ENCODE data around the gene RING1.

RING1 gene

DNA sequence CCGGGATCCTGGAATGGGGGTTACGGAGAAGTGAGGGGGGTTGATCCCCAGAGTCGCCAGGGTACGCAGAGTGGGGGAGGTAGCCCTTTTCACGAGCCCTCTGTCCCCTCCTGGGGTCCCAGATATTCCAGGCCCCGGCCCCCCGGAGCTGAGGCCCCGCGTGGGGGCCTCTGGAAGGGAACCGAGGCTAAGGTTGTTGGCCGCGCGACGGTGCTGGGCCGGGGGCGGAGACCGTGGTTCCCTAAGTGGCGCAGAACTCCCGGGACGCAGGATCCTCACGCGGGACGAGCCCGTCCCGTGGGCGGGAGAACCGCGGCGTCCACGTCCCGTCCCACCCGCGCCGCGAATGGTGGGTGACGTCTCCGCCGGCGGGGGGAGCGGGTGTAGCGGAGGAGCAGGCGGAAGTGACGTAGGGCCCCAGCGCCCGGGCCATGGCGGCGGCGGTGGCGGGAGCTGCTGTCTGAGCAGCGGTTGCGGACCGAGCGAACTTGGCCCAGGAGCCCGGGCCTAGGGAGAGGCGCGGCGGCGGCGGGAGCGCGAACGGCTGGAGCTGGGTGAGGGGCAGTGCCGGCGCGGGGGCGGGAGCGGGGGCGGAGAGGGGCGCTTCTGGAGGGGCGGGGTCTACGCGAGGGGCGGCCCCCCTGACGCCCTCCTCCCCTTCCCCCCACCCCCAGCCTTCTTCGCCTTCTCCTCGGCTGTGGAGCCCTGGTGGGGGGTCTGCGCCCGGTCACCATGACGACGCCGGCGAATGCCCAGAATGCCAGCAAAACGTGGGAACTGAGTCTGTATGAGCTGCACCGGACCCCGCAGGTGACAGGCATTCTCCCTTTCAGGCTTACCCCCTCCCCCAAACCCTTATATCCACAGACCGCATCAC is at the start of gene RING1:
Gene RING1, plus strand, starts transcription at position 410 of the 877 bp plus-strand sequence. Its CDS starts 323 bp downstream, at position 733.
- DNase-seq (ENCODE audit: low read depth), result no peak

- DNase-seq (ENCODE audit: low read depth), result no peak
Measured at GRCh38 chr6:33160096-33160495, 48.2 kb upstream of the RING1 start.

DNA sequence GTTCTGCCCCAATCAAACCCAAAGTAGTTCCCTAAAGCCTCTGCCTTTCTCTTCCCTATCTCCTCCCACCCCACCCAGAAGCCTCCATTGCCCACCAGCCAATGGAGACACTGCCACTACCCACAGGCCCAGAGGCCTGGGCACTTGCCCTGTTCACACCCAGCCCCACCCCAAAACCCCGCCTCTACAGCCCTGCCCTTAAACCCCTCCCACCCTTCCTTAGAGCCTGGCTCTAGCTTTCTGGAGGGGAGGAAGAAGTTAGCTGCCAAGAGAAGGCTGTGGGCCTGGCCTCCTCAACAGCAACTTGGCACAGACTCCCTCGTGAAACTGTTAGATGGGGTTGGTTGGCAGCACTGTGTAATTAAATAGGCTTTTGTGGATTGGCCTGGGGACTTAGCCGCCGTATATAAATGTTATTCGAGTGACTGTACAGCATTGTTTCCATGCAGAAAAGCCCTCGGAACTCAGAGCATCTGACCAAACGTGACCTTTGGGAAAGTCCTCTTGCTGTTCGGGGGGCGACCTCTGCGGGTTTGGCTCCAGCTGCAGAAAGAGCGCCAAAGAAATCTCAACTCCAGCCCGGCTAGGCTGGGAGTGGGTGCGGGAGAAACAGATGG is 47.5 kb upstream of the RING1 start:
- DNase-seq (ENCODE audit: low read depth), result peak; percentile 80

GRCh38 chr6:33161354-33162331 is 46.7 kb upstream of the RING1 start:
- DNase-seq (ENCODE audit: low read depth), result peak; percentile 23

- DNase-seq (ENCODE audit: low read depth), result no peak
Measured at GRCh38 chr6:33163540-33163939, 44.8 kb upstream of the RING1 start.

DNA sequence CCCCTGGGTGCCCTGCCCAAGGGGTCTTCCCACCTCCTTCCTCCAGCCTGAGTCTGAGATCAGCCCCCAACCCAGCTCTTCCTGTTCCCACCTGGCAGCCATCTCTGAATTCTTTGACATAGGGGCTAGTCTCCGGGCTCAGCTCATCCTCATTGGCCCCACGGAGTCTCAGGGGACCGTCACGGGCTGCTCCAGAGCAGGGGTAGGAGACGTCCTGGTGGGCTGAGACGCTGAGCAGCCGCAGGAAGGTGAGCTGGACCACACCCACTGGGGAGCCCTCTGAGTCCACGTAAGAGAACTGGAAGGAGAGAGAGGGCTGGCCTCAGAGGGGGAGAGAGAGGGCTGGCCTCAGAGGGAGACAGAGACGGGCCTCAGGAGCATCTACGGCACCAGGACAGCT is 44.1 kb upstream of the RING1 start:
- no peak for DNase-seq (ENCODE audit: low read depth)

DNA sequence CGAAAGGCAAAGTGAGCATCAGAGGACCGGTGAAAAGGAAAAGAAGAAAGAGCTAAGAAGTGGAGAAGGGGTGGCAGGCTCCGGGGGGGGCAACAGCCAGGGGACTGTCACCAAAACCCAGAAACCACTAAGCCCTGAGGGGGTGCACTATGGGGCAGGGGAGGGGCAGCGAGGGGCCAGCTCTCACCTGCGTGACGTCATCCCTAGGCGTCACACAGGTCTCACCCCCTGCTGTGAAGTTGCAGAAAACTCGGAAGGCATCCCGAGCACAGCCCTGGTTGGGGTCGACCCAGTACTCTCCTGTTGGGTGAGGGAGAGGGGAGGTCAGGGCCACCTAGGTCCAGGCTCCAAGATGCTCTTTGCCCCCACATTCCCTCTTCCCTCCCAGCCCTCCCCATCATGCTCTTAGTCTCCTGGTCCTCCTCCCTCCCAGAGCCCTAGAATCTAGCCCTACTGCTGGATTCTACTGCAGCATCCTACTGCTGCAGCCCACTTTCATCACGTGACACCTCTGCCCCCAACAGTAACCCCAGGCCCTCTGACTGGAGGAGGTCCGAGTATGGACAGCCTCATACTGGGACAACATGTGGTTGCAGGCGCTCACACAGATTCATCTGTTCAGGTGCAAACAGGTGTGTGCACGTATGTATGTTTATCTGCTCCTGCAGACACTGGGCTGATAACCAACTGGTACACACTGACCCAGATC is 43.5 kb upstream of the RING1 start:
- no peak for DNase-seq (ENCODE audit: low read depth)

GRCh38 chr6:33165581-33166258 is 42.6 kb upstream of the RING1 start:
- no peak for DNase-seq (ENCODE audit: low read depth)

DNA sequence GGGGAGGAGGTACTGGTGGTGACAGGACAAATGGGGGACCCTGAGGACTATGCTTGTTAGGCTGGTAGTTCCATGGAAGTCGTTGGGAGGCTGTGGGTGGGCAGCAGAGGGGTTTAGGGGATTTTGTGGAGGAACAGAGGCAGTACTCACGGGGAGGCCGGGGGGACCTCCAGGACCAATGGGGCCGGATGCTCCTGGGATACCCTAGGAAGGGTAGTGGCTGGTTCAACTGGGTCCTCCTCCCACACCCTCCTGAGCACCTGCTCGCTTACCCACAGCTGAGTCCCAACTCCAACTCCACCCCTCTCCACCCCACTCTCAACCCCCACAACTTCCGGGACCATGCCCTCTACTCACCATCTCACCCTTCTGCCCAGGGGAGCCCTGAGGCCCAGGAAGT is 41.9 kb upstream of the RING1 start:
- DNase-seq (ENCODE audit: low read depth), result no peak

- no peak for DNase-seq (ENCODE audit: low read depth)
Measured at GRCh38 chr6:33166811-33167210, 41.5 kb upstream of the RING1 start.

DNA sequence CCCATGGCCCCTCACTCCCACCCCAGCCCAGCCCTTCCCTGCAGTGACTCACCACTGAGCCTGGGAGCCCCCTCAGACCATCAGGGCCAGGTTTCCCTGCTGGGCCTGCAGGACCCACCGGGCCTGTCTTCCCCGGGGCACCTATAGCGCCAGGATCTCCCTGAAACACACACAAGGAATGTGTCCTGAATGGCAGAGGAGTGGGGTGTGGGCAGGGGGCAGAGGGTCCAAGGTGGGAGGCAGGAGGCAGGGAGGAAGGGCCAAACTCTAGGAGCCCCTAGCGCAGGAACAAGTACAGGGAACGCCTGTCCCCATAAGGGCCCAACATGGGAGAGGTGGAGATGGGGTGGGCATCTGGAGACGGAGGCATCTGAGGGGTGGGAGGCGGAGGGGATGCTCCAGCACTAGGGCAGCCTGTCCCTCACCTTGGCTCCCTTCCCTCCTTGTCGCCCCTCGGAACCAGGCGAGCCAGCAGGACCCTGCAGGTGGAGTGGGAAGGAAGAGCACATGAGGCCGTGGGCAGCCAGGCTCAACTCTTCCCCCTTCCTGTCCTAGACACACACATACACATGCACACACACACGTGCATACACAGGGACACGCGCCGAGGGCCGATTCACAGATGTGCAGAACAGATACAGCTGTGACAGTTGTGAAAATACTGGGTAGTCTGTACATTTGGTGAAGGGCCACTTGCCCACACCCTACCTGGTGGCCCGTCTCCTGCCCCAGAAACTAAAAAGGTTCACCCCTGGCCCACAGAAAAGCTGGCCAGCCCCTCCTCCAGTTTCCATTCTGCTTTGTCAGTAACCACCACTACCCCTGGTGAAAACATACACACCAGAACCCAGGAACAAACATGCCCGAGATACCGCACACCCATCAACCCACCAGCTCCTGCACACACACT is 40.7 kb upstream of the RING1 start:
- DNase-seq (ENCODE audit: low read depth), result no peak

DNA sequence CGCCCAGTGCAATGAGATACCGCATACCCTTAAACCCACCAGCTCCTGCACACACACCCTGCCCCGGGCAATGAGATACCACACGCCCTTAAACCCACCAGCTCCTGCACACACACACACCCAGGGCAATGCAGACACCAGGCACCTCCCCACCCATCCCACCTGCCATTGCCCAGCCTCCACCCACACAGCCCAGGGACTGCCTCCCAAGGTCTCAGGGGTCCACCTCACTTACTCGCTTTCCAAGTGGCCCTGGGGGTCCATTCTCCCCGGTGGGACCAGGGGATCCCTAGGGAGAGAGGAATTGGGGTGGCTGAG is 40.1 kb upstream of the RING1 start:
- DNase-seq (ENCODE audit: low read depth), result no peak

- no peak for DNase-seq (ENCODE audit: low read depth)
Measured at GRCh38 chr6:33168639-33169038, 39.7 kb upstream of the RING1 start.

DNA sequence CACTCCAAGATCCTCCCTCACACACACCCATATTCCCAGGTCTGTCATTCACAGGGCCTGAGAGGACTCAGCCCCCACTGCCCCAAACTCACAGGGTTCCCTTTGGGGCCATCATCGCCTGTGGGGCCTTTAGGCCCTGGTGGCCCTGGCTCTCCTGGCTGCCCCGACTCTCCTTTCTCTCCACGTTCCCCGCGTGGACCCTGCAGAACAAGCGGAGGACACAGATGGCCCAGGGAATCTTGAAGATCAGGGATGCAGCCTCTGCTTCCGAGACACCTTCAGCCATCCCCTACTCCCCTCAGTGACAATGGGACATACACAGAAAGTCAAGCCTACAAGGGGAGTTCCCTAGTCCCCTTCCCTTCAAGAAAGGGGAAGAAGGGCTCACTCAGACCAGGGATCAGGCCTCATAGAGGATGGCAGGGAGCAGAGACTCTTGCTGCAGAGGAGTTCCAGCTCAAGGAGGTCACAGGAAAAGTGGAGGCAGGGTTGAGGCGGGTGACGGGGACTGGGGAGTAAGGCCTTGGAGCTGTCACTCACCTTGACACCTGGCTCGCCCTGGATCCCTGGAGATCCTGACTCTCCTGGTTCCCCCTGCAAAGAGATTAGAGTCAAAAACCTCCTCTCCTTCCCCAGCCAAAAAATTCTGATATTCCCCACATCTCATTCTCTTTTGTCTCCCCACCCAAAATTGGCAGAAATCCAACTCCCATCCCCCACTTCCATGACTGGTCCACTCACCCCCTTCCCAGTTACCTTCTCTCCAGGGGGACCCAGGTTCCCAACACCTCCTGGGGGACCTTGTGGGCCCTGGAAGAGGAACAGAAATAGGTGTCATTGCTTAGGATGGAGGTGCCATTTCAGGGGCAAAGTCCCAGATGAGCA is 38.8 kb upstream of the RING1 start:
- DNase-seq (ENCODE audit: low read depth), result no peak

DNA sequence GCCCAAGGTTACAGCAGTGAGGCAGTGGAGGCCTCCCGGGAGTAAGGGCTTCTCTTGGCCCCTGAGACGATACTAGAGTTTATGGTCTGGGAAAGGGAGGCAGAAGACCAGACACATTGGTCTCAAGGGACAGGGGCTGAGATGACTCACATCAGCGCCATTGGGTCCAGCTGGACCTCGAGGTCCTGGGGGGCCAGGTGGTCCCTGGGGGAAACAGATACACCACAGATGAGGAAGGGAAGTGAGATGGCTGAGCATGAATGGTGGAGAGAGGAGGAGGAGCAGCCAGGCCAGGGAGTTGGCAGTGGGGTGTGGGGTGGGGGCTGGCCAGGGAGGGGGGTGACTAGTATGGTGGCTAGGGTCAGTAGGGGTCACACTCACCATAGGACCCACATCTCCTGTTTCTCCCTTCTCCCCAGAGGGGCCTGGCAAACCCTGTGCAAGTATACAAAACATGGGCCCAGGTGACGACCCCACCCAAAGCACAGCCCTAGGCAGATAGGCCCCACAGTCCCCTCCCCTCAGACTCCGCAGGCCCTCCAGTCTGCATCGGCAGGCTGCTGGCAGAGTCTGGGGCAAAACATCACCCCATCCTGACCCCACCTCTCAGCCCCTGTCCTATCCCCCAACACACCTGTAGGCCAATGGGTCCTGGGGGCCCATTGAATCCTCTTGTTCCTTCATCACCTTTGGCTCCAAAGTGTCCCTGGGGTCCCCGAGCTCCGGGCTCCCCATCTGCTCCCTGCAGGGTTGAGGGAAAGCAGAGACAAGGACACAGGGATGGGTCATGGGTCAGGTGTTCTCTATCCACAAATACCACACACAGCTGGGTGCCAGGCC is 37.9 kb upstream of the RING1 start:
- no peak for DNase-seq (ENCODE audit: low read depth)

DNA sequence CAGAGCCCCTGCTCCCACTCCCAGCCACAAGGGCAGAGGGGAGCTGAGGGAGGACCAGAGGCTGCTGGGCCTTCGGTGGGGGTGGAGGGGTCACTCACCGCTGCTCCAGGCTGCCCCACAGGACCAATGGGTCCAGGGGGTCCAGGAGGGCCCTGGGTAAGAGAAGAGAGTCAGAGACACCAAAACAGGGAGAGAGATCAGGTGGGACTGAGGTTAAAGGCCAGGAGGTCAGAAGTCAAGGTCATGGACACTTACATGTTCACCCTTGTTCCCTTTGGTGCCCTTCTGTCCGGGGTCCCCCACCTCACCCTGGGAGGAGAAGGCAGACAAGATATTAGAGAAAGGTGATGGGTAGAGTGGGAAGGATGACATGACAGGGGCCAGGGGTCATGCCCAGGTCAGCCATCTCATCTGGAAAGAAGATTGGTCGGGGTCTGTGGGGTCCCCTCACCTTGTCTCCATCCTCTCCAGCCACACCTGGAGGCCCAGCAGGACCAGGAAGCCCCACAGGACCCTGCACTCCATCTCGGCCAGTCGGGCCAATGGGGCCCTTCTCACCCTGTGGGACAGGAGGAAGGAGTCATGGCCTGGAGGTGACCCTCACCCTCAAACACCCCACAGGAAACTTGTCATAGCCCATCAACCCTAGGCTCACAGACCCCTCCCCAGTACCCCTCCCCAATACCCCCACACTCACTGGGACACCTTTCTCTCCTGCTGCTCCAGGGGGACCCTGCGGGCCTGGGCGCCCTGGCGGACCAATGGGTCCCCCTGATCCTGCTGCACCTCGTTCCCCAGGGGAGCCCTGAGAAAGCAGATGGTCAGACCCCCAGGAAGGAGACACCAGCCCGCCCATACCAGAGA is 37.1 kb upstream of the RING1 start:
- no peak for DNase-seq (ENCODE audit: low read depth)

Data from HS-5 (cell line).